NCI-H82 (cell line): ENCODE measurements around the gene RCAN2.

Experiments used
- DNase-seq: peaks from one replicate; lab custom pipeline; 2025; lab: John Stamatoyannopoulos, UW

Gene RCAN2

GRCh38 chr6:46491628-46492547 is 639 bp upstream of the RCAN2 start:
- DNase-seq, result peak; percentile 41

- peak; percentile 54 for DNase-seq
These were observed 636 bp downstream of the RCAN2 start for GRCh38 chr6:46490425-46491200.

- no peak for DNase-seq
These were observed 5.1 kb downstream of the RCAN2 start for GRCh38 chr6:46486181-46486580.

GRCh38 chr6:46484081-46484820 is 7.0 kb downstream of the RCAN2 start:
- DNase-seq, result peak; percentile 14

GRCh38 chr6:46476301-46476700 is 14.9 kb downstream of the RCAN2 start:
- DNase-seq, result no peak

- DNase-seq, result no peak
These were observed 17.4 kb downstream of the RCAN2 start for GRCh38 chr6:46473881-46474280.

- DNase-seq, result no peak
These were observed 19.0 kb downstream of the RCAN2 start for GRCh38 chr6:46472243-46472642.

- DNase-seq, result no peak
These were observed 22.2 kb downstream of the RCAN2 start for GRCh38 chr6:46469021-46469420.

GRCh38 chr6:46468403-46469010 is 22.7 kb downstream of the RCAN2 start:
- DNase-seq, result no peak

GRCh38 chr6:46466570-46466969 is 24.7 kb downstream of the RCAN2 start:
- no peak for DNase-seq

- DNase-seq, result no peak
These were observed 25.7 kb downstream of the RCAN2 start for GRCh38 chr6:46465294-46466165.

- no peak for DNase-seq
These were observed 35.0 kb downstream of the RCAN2 start for GRCh38 chr6:46456297-46456696.

GRCh38 chr6:46454691-46455090 is 36.6 kb downstream of the RCAN2 start:
- peak; percentile 74 for DNase-seq

GRCh38 chr6:46453741-46454316 is 37.4 kb downstream of the RCAN2 start:
- no peak for DNase-seq

- no peak for DNase-seq
These were observed 38.0 kb downstream of the RCAN2 start for GRCh38 chr6:46453216-46453615.

- no peak for DNase-seq
These were observed 38.8 kb downstream of the RCAN2 start for GRCh38 chr6:46452312-46452917.

- no peak for DNase-seq
These were observed 39.9 kb downstream of the RCAN2 start for GRCh38 chr6:46451343-46451742.

GRCh38 chr6:46444772-46445454 is 46.3 kb downstream of the RCAN2 start:
- no peak for DNase-seq

GRCh38 chr6:46443623-46444022 is 47.6 kb downstream of the RCAN2 start:
- no peak for DNase-seq

GRCh38 chr6:46440641-46441040 is 50.6 kb downstream of the RCAN2 start:
- no peak for DNase-seq
